HepG2 (cell line): Measurements from ENCODE around the gene C5. TPM values are rescaled to one million over a fixed set of nuclear protein-coding genes. Genes with fewer than 3 reads are reported as not detected.

ENCODE experiments used
- ELF1 ChIP-seq: sonication (generic); formaldehyde crosslinking; IDR thresholded peaks from 2 replicates; pipeline ENCODE4 v1.4.0; 2020; ENCODE audit warnings: missing genetic modification reagents
- ELF3 ChIP-seq: IDR thresholded peaks from 2 replicates; pipeline ENCODE4 v1.6.1; 2016; ENCODE audit warnings: missing genetic modification reagents, missing compliant biosample characterization
- FOXP4 ChIP-seq: sonication (generic); formaldehyde crosslinking; IDR thresholded peaks from 2 replicates; pipeline ENCODE4 v1.4.0; 2020; ENCODE audit warnings: missing genetic modification reagents
- IKZF1 ChIP-seq: fragments of 450-650 bp; IDR thresholded peaks from 2 replicates; pipeline ENCODE4 v1.7.1; 2016
- MAFG ChIP-seq: sonication (generic); formaldehyde crosslinking; IDR thresholded peaks from 2 replicates; pipeline ENCODE4 v1.5.1; 2020; ENCODE audit warnings: mild to moderate bottlenecking, missing genetic modification reagents
- MLX ChIP-seq: IDR thresholded peaks from 2 replicates; pipeline ENCODE4 v1.6.1; 2016
- RBAK ChIP-seq: sonication (generic); formaldehyde crosslinking; IDR thresholded peaks from 2 replicates; pipeline ENCODE4 v1.5.1; 2020; ENCODE audit warnings: mild to moderate bottlenecking, missing genetic modification reagents
- RBFOX2 ChIP-seq: fragments of 200-400 bp; formaldehyde crosslinking; IDR thresholded peaks from 2 replicates; pipeline ENCODE4 v1.6.1; 2017; ENCODE audit warnings: low read depth, mild to moderate bottlenecking, low read length
- SAP130 ChIP-seq: IDR thresholded peaks from 2 replicates; pipeline ENCODE4 v1.6.1; 2016; ENCODE audit warnings: low read depth
- SIN3B ChIP-seq: fragments of 150-350 bp; IDR thresholded peaks from 2 replicates; pipeline ENCODE4 v1.6.1; 2014; ENCODE audit warnings: low read length
- ZBTB2 ChIP-seq: sonication (generic); formaldehyde crosslinking; IDR thresholded peaks from 2 replicates; pipeline ENCODE4 v1.8.0; 2022; ENCODE audit warnings: low read depth, missing genetic modification reagents
- ZBTB38 ChIP-seq: sonication (generic); formaldehyde crosslinking; IDR thresholded peaks from 2 replicates; pipeline ENCODE4 v1.5.1; 2020; ENCODE audit warnings: mild to moderate bottlenecking, missing genetic modification reagents
- ZFAT ChIP-seq: sonication (generic); formaldehyde crosslinking; conservative IDR thresholded peaks from 2 replicates; pipeline ENCODE4 v1.8.1; 2023; ENCODE audit warnings: missing genetic modification reagents, inconsistent platforms
- ZNF12 ChIP-seq: sonication (generic); formaldehyde crosslinking; IDR thresholded peaks from 2 replicates; pipeline ENCODE4 v1.5.0; 2020; ENCODE audit warnings: missing genetic modification reagents
- ZNF280B ChIP-seq: sonication (generic); formaldehyde crosslinking; IDR thresholded peaks from 2 replicates; pipeline ENCODE4 v1.5.0; 2020; ENCODE audit warnings: missing genetic modification reagents, mild to moderate bottlenecking, borderline replicate concordance
- ZNF563 ChIP-seq: sonication (generic); formaldehyde crosslinking; IDR thresholded peaks from 2 replicates; pipeline ENCODE4 v1.8.0; 2022; ENCODE audit warnings: mild to moderate bottlenecking, moderate library complexity, missing genetic modification reagents
- ZNF569 ChIP-seq: sonication (generic); formaldehyde crosslinking; IDR thresholded peaks from 2 replicates; pipeline ENCODE4 v1.5.0; 2020; ENCODE audit warnings: mild to moderate bottlenecking, missing genetic modification reagents, moderate library complexity, borderline replicate concordance
- ZNF570 ChIP-seq: sonication (generic); formaldehyde crosslinking; IDR thresholded peaks from 2 replicates; pipeline ENCODE4 v1.4.0; 2020; ENCODE audit warnings: mild to moderate bottlenecking, missing genetic modification reagents, borderline replicate concordance
- ZNF644 ChIP-seq: IDR thresholded peaks from 2 replicates; pipeline ENCODE4 v1.6.1; 2016; ENCODE audit warnings: low read depth
- ZNF761 ChIP-seq: sonication (generic); formaldehyde crosslinking; conservative IDR thresholded peaks from 2 replicates; pipeline ENCODE4 v1.4.0; 2020; ENCODE audit warnings: mild to moderate bottlenecking, missing genetic modification reagents
- ZNF777 ChIP-seq: sonication (generic); formaldehyde crosslinking; IDR thresholded peaks from 2 replicates; pipeline ENCODE4 v1.4.0; 2020; ENCODE audit warnings: missing genetic modification reagents
- polyA plus RNA-seq, 8 experiments: library from polyadenylated mRNA; depleted of rRNA in 3 of 8; stranded (reverse) in 7 of 8; unstranded in 1 of 8; fragments of >200 nt; fragmentation: Illumina TruSeq in 4 of 8; extraction: Trizol in 4 of 8; gene quantifications; 2 replicates each; pipeline versions ENCODE4 v1.2.1 to v1.2.3, GENCODE V29; 2011 to 2016; ENCODE audit warnings: low read depth in 4 of 8, missing spikeins in 1 of 8, mixed read lengths in 1 of 8; ENCODE audit not compliant: insufficient read depth in 1 of 8
- total RNA-seq, 5 experiments: library from RNA; depleted of rRNA; stranded (reverse); fragments of >200 nt; fragmentation: Illumina TruSeq; extraction: Trizol; gene quantifications; 2 replicates each; pipeline ENCODE4 v1.2.3, GENCODE V29; 2016; ENCODE audit warnings: low read depth in 1 of 5
- TF ChIP-seq, protein P1 (sequence below): sonication (generic); formaldehyde crosslinking; IDR thresholded peaks from 2 replicates; pipeline ENCODE4 v1.4.0; 2020; ENCODE audit warnings: mild to moderate bottlenecking, missing genetic modification reagents

The C5 gene
- total and polyA plus RNA-seq, 2 of the 13 experiments (the other 11 are each of a cell fraction or from before 2014, with no cell fraction given), result 57.6 to 192 TPM

- TF ChIP-seq ZNF280B, result no peak
- peak; percentile 21; the same call in 1 of the 2 replicates for TF ChIP-seq SAP130 (CRISPR knock-in tag)
- TF ChIP-seq ZNF12 (CRISPR knock-in tag), result no peak
- TF ChIP-seq ZNF563 (CRISPR knock-in tag), result no peak
- no peak for TF ChIP-seq RBFOX2
- no peak for TF ChIP-seq ZNF569
- TF ChIP-seq RBAK, result no peak
- no peak for TF ChIP-seq ZNF761 (CRISPR knock-in tag)
- TF ChIP-seq ZBTB38 (CRISPR knock-in tag), result no peak
- no peak for TF ChIP-seq FOXP4
- TF ChIP-seq, protein P1, sequence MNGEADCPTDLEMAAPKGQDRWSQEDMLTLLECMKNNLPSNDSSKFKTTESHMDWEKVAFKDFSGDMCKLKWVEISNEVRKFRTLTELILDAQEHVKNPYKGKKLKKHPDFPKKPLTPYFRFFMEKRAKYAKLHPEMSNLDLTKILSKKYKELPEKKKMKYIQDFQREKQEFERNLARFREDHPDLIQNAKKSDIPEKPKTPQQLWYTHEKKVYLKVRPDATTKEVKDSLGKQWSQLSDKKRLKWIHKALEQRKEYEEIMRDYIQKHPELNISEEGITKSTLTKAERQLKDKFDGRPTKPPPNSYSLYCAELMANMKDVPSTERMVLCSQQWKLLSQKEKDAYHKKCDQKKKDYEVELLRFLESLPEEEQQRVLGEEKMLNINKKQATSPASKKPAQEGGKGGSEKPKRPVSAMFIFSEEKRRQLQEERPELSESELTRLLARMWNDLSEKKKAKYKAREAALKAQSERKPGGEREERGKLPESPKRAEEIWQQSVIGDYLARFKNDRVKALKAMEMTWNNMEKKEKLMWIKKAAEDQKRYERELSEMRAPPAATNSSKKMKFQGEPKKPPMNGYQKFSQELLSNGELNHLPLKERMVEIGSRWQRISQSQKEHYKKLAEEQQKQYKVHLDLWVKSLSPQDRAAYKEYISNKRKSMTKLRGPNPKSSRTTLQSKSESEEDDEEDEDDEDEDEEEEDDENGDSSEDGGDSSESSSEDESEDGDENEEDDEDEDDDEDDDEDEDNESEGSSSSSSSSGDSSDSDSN, result no peak
- no peak for TF ChIP-seq ZBTB2 (CRISPR knock-in tag)
- TF ChIP-seq MAFG, result no peak
- no peak for TF ChIP-seq IKZF1
- 0 out of 2 replicates have a peak, but pooled peaks have one; percentile 21 for TF ChIP-seq ZNF644 (CRISPR knock-in tag)
- TF ChIP-seq MLX, result no peak
- TF ChIP-seq ZFAT (CRISPR knock-in tag), result no peak
- TF ChIP-seq ZNF570, result no peak
- no peak for TF ChIP-seq SIN3B
- TF ChIP-seq ELF3, result no peak
- no peak for TF ChIP-seq ZNF777 (CRISPR knock-in tag)
- no peak for TF ChIP-seq ELF1
Measured at GRCh38 chr9:121029469-121029868, 20.6 kb downstream of the C5 start (continued).
